Activated CD8-positive, alpha-beta T cell treated with anti-CD3 and anti-CD28 coated beads, Interleukin-2, amount 10 ng/mL, durations not matched to agents 7 days and 5 days (primary cell): Measurements from ENCODE around the gene NFKBIL1. TPM values are rescaled to one million over a fixed set of nuclear protein-coding genes. Genes with fewer than 3 reads are reported as not detected.
"Not testable (repeated sequence)": the region's sequence is repeated elsewhere in the genome, so short reads cannot be mapped to it uniquely, and the experiment has no call there.

Source experiments
- ATAC-seq: fragments of 150-1000 bp; cut with Tn5 transposase; one replicate; pipeline ENCODE4 v1.10.0; 2021; ENCODE audit warnings: moderate library complexity
- CTCF ChIA-PET: fragments of 350-600 bp; sonication (Branson Sonifier 250); formaldehyde crosslinking; loops from one replicate; lab custom pipeline; 2021; ENCODE audit warnings: antibody characterized with exemption; lab: Charles Lee
- POLR2A ChIA-PET: fragments of 350-600 bp; sonication (Branson Sonifier 250); formaldehyde crosslinking; loops from one replicate; lab custom pipeline; 2021; ENCODE audit warnings: antibody characterized with exemption; lab: Charles Lee
- DNase-seq: peaks from one replicate; pipeline ENCODE4 v3.0.0-alpha.2; 2020
- H3K27ac Mint-ChIP-seq: one replicate; pipeline ENCODE4 v1.8.0; 2021; ENCODE audit warnings: mild to moderate bottlenecking, mixed read lengths
- H3K27me3 Mint-ChIP-seq: one replicate; pipeline ENCODE4 v1.8.0; 2021; ENCODE audit warnings: low read depth, mixed read lengths
- H3K36me3 Mint-ChIP-seq: one replicate; pipeline ENCODE4 v1.8.0; 2021; ENCODE audit warnings: low read depth, mixed read lengths
- H3K4me1 Mint-ChIP-seq: one replicate; pipeline ENCODE4 v1.8.0; 2021; ENCODE audit warnings: low read depth, mixed read lengths
- H3K4me3 Mint-ChIP-seq: one replicate; pipeline ENCODE4 v1.8.0; 2021; ENCODE audit warnings: mild to moderate bottlenecking, mixed read lengths
- H3K9me3 Mint-ChIP-seq: one replicate; pipeline ENCODE4 v1.8.0; 2022; ENCODE audit warnings: mixed read lengths; ENCODE audit not compliant: insufficient read depth
- total RNA-seq, 2 experiments: library from RNA; stranded (reverse); gene quantifications; one replicate each; pipeline ENCODE4 v1.2.3, GENCODE V29; 2021

NFKBIL1 gene
- total RNA-seq, 2 experiments from 2014 or later = 13.5 to 14.2 TPM

GRCh38 chr6:31548544-31548873 lies 1.1 kb downstream of the NFKBIL1 start:
- H3K9me3 Mint-ChIP-seq = no peaks in the 10 kb centered on the region
- peak overlapping the region; percentile 90 for H3K27ac Mint-ChIP-seq
- ChIA-PET CTCF (interaction anchor here (0.9 to 16.9 kb wide), 6 partner anchors 12 to 116 kb away, joined by 3 to 676 read pairs (median 4); partner anchors contain the start of genes GPANK1, LST1, LTA and LTB), POLR2A (interaction anchor here (0.6 to 6.3 kb wide), 4 partner anchors 21 to 50 kb away, joined by 3 to 62 read pairs (median 10); partner anchors contain the start of genes LTB and NCR3)
- DNase-seq = no peak
- H3K36me3 Mint-ChIP-seq = peaks cover 23% of the 10 kb centered on the region
- H3K4me3 Mint-ChIP-seq = peak overlapping the region; percentile 84
- ATAC-seq = no peak
- peaks cover 51% of the 10 kb centered on the region for H3K4me1 Mint-ChIP-seq
- no peaks in the 10 kb centered on the region for H3K27me3 Mint-ChIP-seq

- CTCF ChIA-PET = interaction anchor here (0.7 to 16.9 kb wide), 26 partner anchors 8 to 283 kb away, joined by 3 to 676 read pairs (median 4); partner anchors contain the start of genes ABHD16A, AIF1, DDX39B and HSPA1B
- not testable (repeated sequence) for H3K9me3 Mint-ChIP-seq, H3K27me3 Mint-ChIP-seq, ATAC-seq, H3K4me3 Mint-ChIP-seq
- DNase-seq = peak; percentile 76
- Mint-ChIP-seq H3K4me1 (peaks cover 54% of the 10 kb centered on the region), H3K27ac (peak overlapping the region; percentile 67), H3K36me3 (peaks cover 32% of the 10 kb centered on the region)
- POLR2A ChIA-PET = interaction anchor here (0.6 to 6.3 kb wide), 17 partner anchors 8 to 644 kb away, joined by 3 to 62 read pairs (median 5); partner anchors contain the start of genes BAG6, DDX39B, LST1 and LTB
Measured at GRCh38 chr6:31551371-31551770, 4.0 kb downstream of the NFKBIL1 start.

- Mint-ChIP-seq H3K36me3 (peaks cover 49% of the 10 kb centered on the region), H3K4me1 (peaks cover 69% of the 10 kb centered on the region), H3K4me3 (peak overlapping the region; percentile 8), H3K9me3 (no peaks in the 10 kb centered on the region), H3K27ac (peak overlapping the region; percentile 57), H3K27me3 (peaks cover 3% of the 10 kb centered on the region)
- ChIA-PET CTCF (interaction anchor here (1.1 to 17.1 kb wide), 5 partner anchors 9 to 42 kb away, joined by 3 to 189 read pairs (median 5); partner anchors contain the start of genes LTB, NFKBIL1 and TNF), POLR2A (interaction anchor here (0.7 to 5.1 kb wide), 5 partner anchors 10 to 1288 kb away, joined by 3 to 55 read pairs (median 4); partner anchors contain the start of genes ATP6V1G2, DDX39B, LST1 and PSMB8)
- no peak for DNase-seq
- ATAC-seq = no peak
Measured at GRCh38 chr6:31556307-31556706, 8.9 kb downstream of the NFKBIL1 start.

GRCh38 chr6:31557443-31558317 lies 10.3 kb downstream of the NFKBIL1 start:
- Mint-ChIP-seq H3K4me1 (peaks cover 68% of the 10 kb centered on the region), H3K36me3 (peaks cover 53% of the 10 kb centered on the region), H3K9me3 (no peaks in the 10 kb centered on the region), H3K27me3 (peaks cover 9% of the 10 kb centered on the region), H3K4me3 (no peak overlapping the region), H3K27ac (peak overlapping the region; percentile 75)
- DNase-seq = no peak
- ChIA-PET CTCF (interaction anchor here (1.3 to 17.1 kb wide), 5 partner anchors 10 to 40 kb away, joined by 3 to 189 read pairs (median 6); partner anchors contain the start of genes LTA, LTB and TNF), POLR2A (interaction anchor here (0.7 to 5.1 kb wide), 6 partner anchors 10 to 24 kb away, joined by 3 to 55 read pairs (median 8); partner anchors contain the start of genes DDX39B, LTA, LTB and TNF)
- ATAC-seq = no peak

DNA sequence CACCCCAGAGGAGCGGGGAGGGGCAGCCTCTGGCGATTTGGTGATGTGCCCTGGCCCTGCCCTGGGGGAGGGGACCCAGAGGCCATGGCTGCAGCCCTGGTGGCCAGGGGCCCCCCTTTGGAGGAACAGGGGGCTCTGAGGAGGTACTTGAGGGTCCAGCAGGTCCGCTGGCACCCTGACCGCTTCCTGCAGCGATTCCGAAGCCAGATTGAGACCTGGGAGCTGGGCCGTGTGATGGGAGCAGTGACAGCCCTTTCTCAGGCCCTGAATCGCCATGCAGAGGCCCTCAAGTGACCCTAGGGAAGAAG lies 10.9 kb downstream of the NFKBIL1 start:
- H3K27ac Mint-ChIP-seq = peak overlapping the region; percentile 82
- ATAC-seq (no peak), DNase-seq (no peak)
- H3K4me1 Mint-ChIP-seq = peaks cover 68% of the 10 kb centered on the region
- CTCF ChIA-PET = interaction anchor here (1.2 to 17.1 kb wide), 5 partner anchors 10 to 40 kb away, joined by 4 to 189 read pairs (median 6); partner anchors contain the start of genes LTA, LTB, NFKBIL1 and TNF
- H3K27me3 Mint-ChIP-seq = peaks cover 9% of the 10 kb centered on the region
- no peaks in the 10 kb centered on the region for H3K9me3 Mint-ChIP-seq
- peaks cover 51% of the 10 kb centered on the region for H3K36me3 Mint-ChIP-seq
- POLR2A ChIA-PET = interaction anchor here (1.0 to 5.1 kb wide), 6 partner anchors 10 to 35 kb away, joined by 3 to 55 read pairs (median 8); partner anchors contain the start of genes LTA, LTB, NCR3 and NFKBIL1
- H3K4me3 Mint-ChIP-seq = peak overlapping the region; percentile 65

GRCh38 chr6:31558631-31559500 lies 11.5 kb downstream of the NFKBIL1 start:
- H3K36me3 Mint-ChIP-seq = peaks cover 51% of the 10 kb centered on the region
- peak overlapping the region; percentile 82 for H3K27ac Mint-ChIP-seq
- peaks cover 12% of the 10 kb centered on the region for H3K27me3 Mint-ChIP-seq
- DNase-seq = peak; percentile 69
- ATAC-seq = peak; percentile 61
- ChIA-PET POLR2A (interaction anchor here (1.0 to 5.1 kb wide), 8 partner anchors 8 to 34 kb away, joined by 3 to 55 read pairs (median 8); partner anchors contain the start of genes LTA, LTB, NCR3 and NFKBIL1), CTCF (interaction anchor here (1.2 to 17.1 kb wide), 11 partner anchors 8 to 56 kb away, joined by 4 to 189 read pairs (median 6); partner anchors contain the start of genes AIF1, LST1, LTA and LTB)
- no peaks in the 10 kb centered on the region for H3K9me3 Mint-ChIP-seq
- peak overlapping the region; percentile 65 for H3K4me3 Mint-ChIP-seq
- peaks cover 69% of the 10 kb centered on the region for H3K4me1 Mint-ChIP-seq

GRCh38 chr6:31559606-31559957 lies 12.2 kb downstream of the NFKBIL1 start:
- no peak for DNase-seq
- Mint-ChIP-seq H3K36me3 (peaks cover 52% of the 10 kb centered on the region), H3K4me1 (peaks cover 69% of the 10 kb centered on the region)

GRCh38 chr6:31559958-31560696 lies 12.7 kb downstream of the NFKBIL1 start:
- ChIA-PET POLR2A (interaction anchor here (0.7 to 5.1 kb wide), 9 partner anchors 8 to 100 kb away, joined by 3 to 55 read pairs (median 5); partner anchors contain the start of genes C6orf47, LTA, LTB and NCR3), CTCF (interaction anchor here (1.2 to 17.1 kb wide), 12 partner anchors 8 to 55 kb away, joined by 3 to 189 read pairs (median 6); partner anchors contain the start of genes AIF1, LST1, LTB and NCR3)
- H3K27ac Mint-ChIP-seq = peak overlapping the region; percentile 82
- no peaks in the 10 kb centered on the region for H3K9me3 Mint-ChIP-seq
- ATAC-seq = peak; percentile 70
- H3K4me3 Mint-ChIP-seq = peak overlapping the region; percentile 65
- peaks cover 65% of the 10 kb centered on the region for H3K4me1 Mint-ChIP-seq
- peaks cover 54% of the 10 kb centered on the region for H3K36me3 Mint-ChIP-seq
- H3K27me3 Mint-ChIP-seq = peaks cover 19% of the 10 kb centered on the region
- DNase-seq = peak; percentile 75

More at GRCh38 chr6:31559606-31559957, 12.2 kb downstream of the NFKBIL1 start:
- Mint-ChIP-seq H3K9me3 (no peaks in the 10 kb centered on the region), H3K27me3 (peaks cover 14% of the 10 kb centered on the region), H3K4me3 (peak overlapping the region; percentile 65), H3K27ac (peak overlapping the region; percentile 82)
- ATAC-seq = peak; percentile 38
- CTCF ChIA-PET = interaction anchor here (1.3 to 17.1 kb wide), 11 partner anchors 9 to 55 kb away, joined by 3 to 189 read pairs (median 7); partner anchors contain the start of genes AIF1, LST1, LTB and NCR3
- POLR2A ChIA-PET = interaction anchor here (0.7 to 5.1 kb wide), 9 partner anchors 8 to 101 kb away, joined by 3 to 55 read pairs (median 5); partner anchors contain the start of genes C6orf47, LTA, LTB and NCR3

DNA sequence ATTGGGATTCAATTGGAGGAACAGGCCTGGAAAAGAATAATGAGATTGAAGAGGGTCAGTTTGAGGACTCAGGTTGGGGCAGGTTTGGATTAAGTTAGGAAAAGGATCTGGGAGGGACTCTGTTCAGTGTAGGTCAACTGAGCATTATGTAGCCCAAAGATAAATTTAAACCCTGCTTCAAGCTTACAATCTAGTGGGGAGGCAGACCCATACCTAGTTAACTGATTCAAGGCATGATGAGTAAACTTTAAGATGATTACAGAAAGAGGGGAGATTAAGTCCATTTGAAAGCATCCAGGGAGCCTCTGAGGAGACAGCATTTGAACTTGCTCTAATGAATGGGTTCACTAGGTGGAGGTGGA lies 13.3 kb downstream of the NFKBIL1 start:
- POLR2A ChIA-PET = interaction anchor here (0.9 to 5.1 kb wide), 7 partner anchors 8 to 55 kb away, joined by 3 to 55 read pairs (median 6); partner anchors contain the start of genes LTA, LTB and TNF
- peak overlapping the region; percentile 82 for H3K27ac Mint-ChIP-seq
- no peak for DNase-seq
- no peaks in the 10 kb centered on the region for H3K9me3 Mint-ChIP-seq
- peak overlapping the region; percentile 65 for H3K4me3 Mint-ChIP-seq
- CTCF ChIA-PET = interaction anchor here (1.2 to 17.1 kb wide), 11 partner anchors 8 to 54 kb away, joined by 3 to 189 read pairs (median 7); partner anchors contain the start of genes AIF1, LST1, LTB and NCR3
- ATAC-seq = no peak
- peaks cover 24% of the 10 kb centered on the region for H3K27me3 Mint-ChIP-seq
- H3K36me3 Mint-ChIP-seq = peaks cover 57% of the 10 kb centered on the region
- H3K4me1 Mint-ChIP-seq = peaks cover 65% of the 10 kb centered on the region
